HEK293 (cell line): ENCODE measurements around the gene CAMTA2.

Source experiments
- CTCF ChIA-PET: fragments of 350-600 bp; formaldehyde crosslinking; extraction: SDS; loops from one replicate; lab custom pipeline; 2021; ENCODE audit warnings: antibody characterized with exemption; lab: Yijun Ruan, JAX
- POLR2A ChIA-PET: fragments of 300-600 bp; formaldehyde crosslinking; extraction: SDS; loops from one replicate; lab custom pipeline; 2020; ENCODE audit warnings: antibody characterized with exemption, inconsistent platforms; lab: Yijun Ruan, JAX
- H3K27ac ChIP-seq: fragments of 200-500 bp; sonication (Bioruptor generic); 2 replicates; pipeline ENCODE4 v1.5.1; 2014; ENCODE audit warnings: low read depth, low read length, control low read depth, inconsistent platforms; ENCODE audit errors: extremely low read depth
- H3K36me3 ChIP-seq, 2 experiments: fragments of 200-500 bp in 1 of 2; sonication (Bioruptor generic) in 1 of 2; 1 replicate in 1 of 2; 2 replicates in 1 of 2; pipeline ENCODE4 v1.5.1; 2014 to 2017; ENCODE audit warnings: inconsistent platforms in 2 of 2, low read length in 2 of 2; ENCODE audit not compliant: control insufficient read depth in 2 of 2, insufficient read depth in 1 of 2
- H3K4me1 ChIP-seq: fragments of 200-500 bp; sonication (Bioruptor generic); 2 replicates; pipeline ENCODE4 v1.5.1; 2014; ENCODE audit warnings: mild to moderate bottlenecking, low read length, inconsistent platforms; ENCODE audit not compliant: control insufficient read depth, insufficient read depth
- H3K4me3 ChIP-seq: 2 replicates; pipeline ENCODE4 v1.5.1; 2011; ENCODE audit warnings: low read depth, mild to moderate bottlenecking, control low read depth, low read length, moderate library complexity
- H3K9me3 ChIP-seq: fragments of 200-500 bp; sonication (Bioruptor generic); 2 replicates; pipeline ENCODE4 v1.5.1; 2014; ENCODE audit warnings: low read depth, low read length, inconsistent platforms; ENCODE audit not compliant: control insufficient read depth, insufficient read depth
- HOXA7 ChIP-seq: sonication (generic); formaldehyde crosslinking; IDR thresholded peaks from 2 replicates; pipeline ENCODE4 v1.8.1; 2022; ENCODE audit warnings: missing genetic modification reagents, borderline replicate concordance
- IKZF3 ChIP-seq: fragments of 450-650 bp; IDR thresholded peaks from 2 replicates; pipeline ENCODE4 v1.5.0; 2018; ENCODE audit warnings: missing biosample characterization, mild to moderate bottlenecking, missing genetic modification characterization, moderate library complexity
- PRDM10 ChIP-seq: fragments of 450-650 bp; formaldehyde crosslinking; IDR thresholded peaks from 2 replicates; pipeline ENCODE4 v1.5.1; 2016; ENCODE audit warnings: missing biosample characterization, missing genetic modification characterization
- PRDM6 ChIP-seq: fragments of 450-650 bp; formaldehyde crosslinking; IDR thresholded peaks from 2 replicates; pipeline ENCODE4 v1.5.1; 2017; ENCODE audit warnings: missing biosample characterization, missing genetic modification characterization
- WT1 ChIP-seq: fragments of 450-650 bp; formaldehyde crosslinking; IDR thresholded peaks from 2 replicates; pipeline ENCODE4 v1.5.1; 2016; ENCODE audit warnings: missing biosample characterization, missing genetic modification characterization
- YY1 ChIP-seq: fragments of 450-650 bp; formaldehyde crosslinking; IDR thresholded peaks from 2 replicates; pipeline ENCODE4 v1.5.1; 2018; ENCODE audit warnings: missing biosample characterization, missing genetic modification characterization
- ZNF184 ChIP-seq: fragments of 450-650 bp; IDR thresholded peaks from 2 replicates; pipeline ENCODE4 v1.5.1; 2018; ENCODE audit warnings: missing biosample characterization, mild to moderate bottlenecking, missing genetic modification characterization
- ZNF2 ChIP-seq: fragments of 450-650 bp; formaldehyde crosslinking; IDR thresholded peaks from 2 replicates; pipeline ENCODE4 v1.5.1; 2016; ENCODE audit warnings: missing biosample characterization, missing genetic modification characterization
- ZNF24 ChIP-seq: fragments of 450-650 bp; formaldehyde crosslinking; IDR thresholded peaks from 2 replicates; pipeline ENCODE4 v1.5.1; 2016; ENCODE audit warnings: missing biosample characterization, missing genetic modification characterization
- ZNF266 ChIP-seq: fragments of 450-650 bp; formaldehyde crosslinking; IDR thresholded peaks from 2 replicates; pipeline ENCODE4 v1.5.1; 2016; ENCODE audit warnings: missing biosample characterization, missing genetic modification characterization, low read depth
- ZNF280D ChIP-seq: fragments of 450-650 bp; formaldehyde crosslinking; IDR thresholded peaks from 2 replicates; pipeline ENCODE4 v1.5.1; 2016; ENCODE audit warnings: missing biosample characterization, missing genetic modification characterization
- ZNF302 ChIP-seq: fragments of 450-650 bp; formaldehyde crosslinking; IDR thresholded peaks from 2 replicates; pipeline ENCODE4 v1.5.1; 2016; ENCODE audit warnings: missing biosample characterization, missing genetic modification characterization, low read depth
- ZNF341 ChIP-seq: fragments of 450-650 bp; formaldehyde crosslinking; IDR thresholded peaks from 2 replicates; pipeline ENCODE4; 2016; ENCODE audit warnings: low read depth, missing biosample characterization, missing genetic modification characterization
- ZNF518A ChIP-seq: fragments of 450-650 bp; formaldehyde crosslinking; conservative IDR thresholded peaks from 2 replicates; pipeline ENCODE4 v1.5.1; 2016; ENCODE audit warnings: low read depth, missing biosample characterization, missing genetic modification characterization
- ZNF580 ChIP-seq: fragments of 450-650 bp; formaldehyde crosslinking; IDR thresholded peaks from 2 replicates; pipeline ENCODE4 v1.5.1; 2016; ENCODE audit warnings: missing biosample characterization, missing genetic modification characterization
- ZNF610 ChIP-seq: fragments of 450-650 bp; formaldehyde crosslinking; IDR thresholded peaks from 2 replicates; pipeline ENCODE4 v1.5.1; 2016; ENCODE audit warnings: missing biosample characterization, missing genetic modification characterization, borderline replicate concordance
- ZSCAN18 ChIP-seq: fragments of 450-650 bp; formaldehyde crosslinking; IDR thresholded peaks from 2 replicates; pipeline ENCODE4 v1.5.1; 2016; ENCODE audit warnings: missing biosample characterization, missing genetic modification characterization
- ZSCAN23 ChIP-seq: fragments of 450-650 bp; formaldehyde crosslinking; IDR thresholded peaks from 2 replicates; pipeline ENCODE4 v1.5.1; 2016; ENCODE audit warnings: missing biosample characterization, missing genetic modification characterization

CAMTA2 gene

GRCh38 chr17:4966844-4967538 lies 20.5 kb downstream of the CAMTA2 start (continued):
- TF ChIP-seq PRDM6 (no peak), YY1 (no peak), IKZF3 (peak; percentile 83), ZNF266 (tag by site-specific recombination) (no peak), ZNF580 (tag by site-specific recombination) (peak; percentile 42; the same call in 1 of the 2 replicates), ZNF280D (tag by site-specific recombination) (no peak), PRDM10 (tag by site-specific recombination) (peak; percentile 77), ZNF184 (no peak), HOXA7 (CRISPR knock-in tag) (no peak)

GRCh38 chr17:4965311-4965986 lies 22.0 kb downstream of the CAMTA2 start:
- H3K4me3 ChIP-seq = no peak overlapping the region
- H3K27ac ChIP-seq = no peak overlapping the region
- CTCF ChIA-PET = interaction anchor here (0.6 to 4.0 kb wide), 6 partner anchors 8 to 170 kb away, joined by 3 to 22 read pairs (median 6); partner anchors contain the start of gene CAMTA2
- H3K9me3 ChIP-seq = peaks cover 3% of the 10 kb centered on the region; the same call in 1 of the 2 replicates
- H3K4me1 ChIP-seq = peaks cover 15% of the 10 kb centered on the region
- peaks cover 19 to 21% of the 10 kb centered on the region in 2 experiments for H3K36me3 ChIP-seq
- POLR2A ChIA-PET = interaction anchor here (0.8 to 11.3 kb wide), 5 partner anchors 15 to 409 kb away, joined by 9 to 358 read pairs (median 27); partner anchors contain the start of genes CAMTA2, ENO3, INCA1 and KIF1C
- TF ChIP-seq ZNF2 (tag by site-specific recombination) (no peak), ZNF302 (tag by site-specific recombination) (no peak), ZNF341 (tag by site-specific recombination) (no peak), WT1 (tag by site-specific recombination) (no peak), ZNF518A (tag by site-specific recombination) (peak; percentile 55; the same call in 1 of the 2 replicates), ZSCAN23 (no peak), ZNF24 (tag by site-specific recombination) (no peak), ZNF610 (tag by site-specific recombination) (no peak), ZSCAN18 (tag by site-specific recombination) (no peak)
